Measurements from ENCODE around the gene HEATR5A. TPM values are rescaled to one million over a fixed set of nuclear protein-coding genes. Genes with fewer than 3 reads are reported as not detected.

HEATR5A gene
- total and polyA plus RNA-seq, 9 of the 15 experiments (the other 6 are each of a cell fraction or from before 2014, with no cell fraction given): 8.0 to 50.9 (median 23.0) TPM

DNA sequence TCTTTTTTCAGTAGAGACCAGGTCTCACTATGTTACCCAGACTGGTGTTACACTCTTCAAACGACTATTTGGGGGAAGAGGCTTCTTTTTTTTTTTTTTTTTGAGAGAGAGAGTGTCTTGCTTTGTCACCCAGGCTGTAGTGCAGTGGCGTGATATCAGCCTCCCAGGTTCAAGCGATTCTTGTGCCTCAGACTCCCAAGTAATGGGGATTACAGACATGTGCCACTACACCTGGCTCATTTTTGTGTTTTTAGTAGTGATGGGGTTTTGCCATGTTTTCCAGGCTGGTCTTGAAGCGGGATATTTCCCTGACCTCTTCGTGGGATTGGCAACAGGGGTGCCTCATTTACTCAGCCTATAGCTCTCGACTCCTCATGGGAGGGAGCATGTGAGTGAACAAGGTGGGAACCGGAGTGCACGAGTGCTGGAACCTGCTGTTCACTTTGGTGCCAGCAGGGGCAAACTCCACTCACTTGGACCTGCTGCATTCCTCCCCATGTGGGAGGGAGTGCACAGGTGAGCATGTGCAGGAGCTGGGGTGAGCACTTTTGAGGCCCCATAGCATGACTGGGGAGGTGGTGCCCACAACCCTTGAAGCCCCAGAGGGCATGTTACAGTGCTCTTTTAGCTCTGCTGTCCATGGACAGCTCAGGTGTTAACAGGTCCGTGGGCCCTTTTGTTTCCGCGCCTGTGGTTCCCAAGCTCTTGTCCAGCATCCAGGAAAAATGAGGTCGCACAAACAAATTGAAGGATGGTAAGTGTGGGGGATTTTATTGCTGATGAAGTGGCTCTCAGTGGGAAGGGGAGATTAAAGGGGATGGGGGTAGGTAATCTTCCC, 133.7 kb downstream of the HEATR5A start:
- intact Hi-C loops (cut with micrococcal nuclease) (no loop called here), in situ Hi-C loops (cut with MboI) (no loop called here)
- DNase-seq (ENCODE audit: extremely low read depth in 1 of 4, low spot score in 3 of 4) (peak in 3 of 4 experiments; percentile 10 to 46 (median 22)), ATAC-seq (peak; percentile 94), FAIRE-seq (peak; percentile 69)
- Histone ChIP-seq H3K27me3 (ENCODE audit: control insufficient read depth in 2 of 2, insufficient read depth in 2 of 2, low read length in 2 of 2) (no peaks in the 10 kb centered on the region), H3K36me3 (ENCODE audit: control insufficient read depth, insufficient read depth, low read length) (no peaks in the 10 kb centered on the region), H3K9ac (ENCODE audit: insufficient read depth in 1 of 2, low read depth in 2 of 2, low read length in 2 of 2) (no peak overlapping the region), H3K9me3 (replicated peaks; ENCODE audit: control insufficient read depth, insufficient read depth, low read depth, low read length) (no peaks in the 10 kb centered on the region), H3K27ac (ENCODE audit: extremely low read depth, low read depth, low read length) (no peak overlapping the region), H3K9me1 (ENCODE audit: control insufficient read depth, insufficient read depth, low read length) (no peaks in the 10 kb centered on the region), H3K4me1 (replicated peaks in 1 of 2; ENCODE audit: control insufficient read depth in 2 of 2, insufficient read depth in 2 of 2, low read length in 2 of 2) (no peaks in the 10 kb centered on the region; a peak in 1 of 5 replicates), H4K20me1 (replicated peaks; ENCODE audit: control insufficient read depth, insufficient read depth, low read length) (no peaks in the 10 kb centered on the region), H3K79me2 (ENCODE audit: control insufficient read depth, insufficient read depth, low read length) (no peaks in the 10 kb centered on the region), H2AFZ (ENCODE audit: low read depth, low read length) (peak overlapping the region; percentile 47), H3K4me2 (ENCODE audit: insufficient read depth, low read length) (no peak overlapping the region), H3K4me3 (no peak overlapping the region)
- 40% methylated on average over 10 of the region's 12 CpGs for WGBS (ENCODE audit: insufficient coverage, low coverage, missing lambda C conversion rate)
- ChIA-PET CTCF (ENCODE audit: low intra/inter-chr PET ratio) (no interaction called here), POLR2A (interaction anchor here (0.7 kb wide), 1 partner anchor 371 kb away, joined by 3 read pairs; no protein-coding TSS in a partner anchor)
- no TSS peak for BruUV-seq (replicated peaks)
- TF ChIP-seq L3MBTL2 (IDR thresholded peaks at IDR 0.05): peak; percentile 80
- TF ChIP-seq AFF1 (IDR thresholded peaks at IDR 0.05; ENCODE audit: low read depth in 1 of 2, partially characterized antibody in 2 of 2): no peak
- TF ChIP-seq THRB (CRISPR knock-in tag; conservative IDR thresholded peaks at IDR 0.05): no peak
- no peak for TF ChIP-seq TCF3 (CRISPR knock-in tag; IDR thresholded peaks at IDR 0.05)
- peak; percentile 26 to 63 (median 48) for TF ChIP-seq CTCF (IDR thresholded peaks at IDR 0.05 in 2 of 3, conservative IDR thresholded peaks at IDR 0.05 in 1 of 3; ENCODE audit: insufficient read depth in 2 of 3, low read depth in 1 of 3, low read length in 3 of 3)
